ENCODE measurements around the gene RAB30. TPM values are rescaled to one million over a fixed set of nuclear protein-coding genes. Genes with fewer than 3 reads are reported as not detected.

RAB30 gene
- total RNA-seq, 1 donor from 2014 or later = 10.8 TPM

DNA sequence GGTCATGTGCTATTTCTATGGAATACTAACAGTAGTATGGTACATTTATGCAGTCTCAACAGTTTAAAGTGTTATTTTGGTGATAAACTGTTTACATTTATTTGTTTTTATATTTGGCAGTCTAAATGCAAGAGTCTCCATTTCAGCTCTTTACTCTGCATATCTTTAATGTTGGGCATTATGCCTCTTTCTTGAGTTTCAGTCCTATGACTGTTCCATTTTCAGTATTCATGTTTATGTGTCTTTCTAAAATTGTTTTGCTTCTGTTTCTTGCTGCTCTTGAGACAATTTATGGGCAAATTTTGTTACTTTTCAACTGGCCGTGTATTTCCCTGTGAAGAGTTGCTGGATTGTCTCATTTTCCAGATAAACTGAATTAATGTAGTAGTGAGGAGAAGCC is 6.6 kb upstream of the RAB30 start:
- DNase-seq (ENCODE audit: extremely low spot score in 2 of 2) = no peak
- peaks cover 9% of the 10 kb centered on the region for H3K4me1 ChIP-seq
- no peak overlapping the region for H3K27ac ChIP-seq
- intact Hi-C loops (cut with DNase I) = no loop called here
- no peak for TF ChIP-seq POLR2A (IDR thresholded peaks at IDR 0.05)
- no peaks in the 10 kb centered on the region for H3K9me3 ChIP-seq
- H3K27me3 ChIP-seq = no peaks in the 10 kb centered on the region
- H3K36me3 ChIP-seq = no peaks in the 10 kb centered on the region
- H3K4me3 ChIP-seq = no peak overlapping the region

DNA sequence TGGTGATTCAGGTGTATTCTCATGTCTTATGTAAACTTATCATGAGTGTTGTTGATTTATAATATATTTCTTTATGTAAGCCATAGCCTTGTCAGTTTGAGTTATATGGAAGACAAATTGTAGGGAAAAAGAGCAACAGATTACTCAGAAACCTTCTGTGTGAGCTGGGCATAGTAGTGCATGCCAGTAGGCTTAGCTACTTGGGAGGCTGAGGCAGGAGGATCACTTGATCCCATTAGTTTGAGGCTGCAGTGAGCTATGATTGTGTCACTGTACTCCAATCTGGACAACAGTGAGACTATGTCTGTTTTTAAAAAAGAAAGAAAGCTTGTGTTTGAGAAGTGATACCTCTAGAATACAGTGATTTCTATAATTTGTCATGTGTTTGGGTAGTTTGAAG is 2.2 kb upstream of the RAB30 start:
- no peak for TF ChIP-seq POLR2A (IDR thresholded peaks at IDR 0.05)
- TF ChIP-seq, protein P1, sequence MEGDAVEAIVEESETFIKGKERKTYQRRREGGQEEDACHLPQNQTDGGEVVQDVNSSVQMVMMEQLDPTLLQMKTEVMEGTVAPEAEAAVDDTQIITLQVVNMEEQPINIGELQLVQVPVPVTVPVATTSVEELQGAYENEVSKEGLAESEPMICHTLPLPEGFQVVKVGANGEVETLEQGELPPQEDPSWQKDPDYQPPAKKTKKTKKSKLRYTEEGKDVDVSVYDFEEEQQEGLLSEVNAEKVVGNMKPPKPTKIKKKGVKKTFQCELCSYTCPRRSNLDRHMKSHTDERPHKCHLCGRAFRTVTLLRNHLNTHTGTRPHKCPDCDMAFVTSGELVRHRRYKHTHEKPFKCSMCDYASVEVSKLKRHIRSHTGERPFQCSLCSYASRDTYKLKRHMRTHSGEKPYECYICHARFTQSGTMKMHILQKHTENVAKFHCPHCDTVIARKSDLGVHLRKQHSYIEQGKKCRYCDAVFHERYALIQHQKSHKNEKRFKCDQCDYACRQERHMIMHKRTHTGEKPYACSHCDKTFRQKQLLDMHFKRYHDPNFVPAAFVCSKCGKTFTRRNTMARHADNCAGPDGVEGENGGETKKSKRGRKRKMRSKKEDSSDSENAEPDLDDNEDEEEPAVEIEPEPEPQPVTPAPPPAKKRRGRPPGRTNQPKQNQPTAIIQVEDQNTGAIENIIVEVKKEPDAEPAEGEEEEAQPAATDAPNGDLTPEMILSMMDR (IDR thresholded peaks at IDR 0.05) = no peak
- no peak for TF ChIP-seq POLR2AphosphoS5 (IDR thresholded peaks at IDR 0.05; ENCODE audit: insufficient read depth in 1 of 2, low read depth in 1 of 2)
- Histone ChIP-seq H3K4me3 (no peak overlapping the region), H3K27me3 (no peaks in the 10 kb centered on the region), H3K4me1 (peaks cover 35% of the 10 kb centered on the region), H3K36me3 (no peaks in the 10 kb centered on the region), H3K9me3 (no peaks in the 10 kb centered on the region), H3K27ac (no peak overlapping the region)
- no peak for DNase-seq (ENCODE audit: extremely low spot score in 2 of 2)
- intact Hi-C loops (cut with DNase I) = no loop called here

DNA sequence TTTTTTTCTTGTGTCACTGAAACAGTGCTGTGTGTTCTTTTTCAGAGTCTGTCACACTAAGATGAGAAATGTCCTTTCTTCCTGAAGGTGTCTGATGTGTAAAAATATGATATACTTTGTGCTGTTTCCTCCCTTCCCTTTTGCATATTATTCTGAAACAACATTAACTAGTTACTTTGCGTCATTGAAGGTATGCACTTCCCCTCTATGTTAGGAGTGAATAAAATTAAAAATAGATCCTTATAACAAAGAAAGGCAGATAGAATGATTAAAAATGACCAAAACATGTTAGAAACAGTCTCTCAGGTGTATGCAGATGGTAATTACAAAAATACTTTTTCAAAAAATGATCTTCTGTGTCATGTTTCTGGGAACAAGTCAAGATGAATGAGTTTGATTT is 1.6 kb upstream of the RAB30 start:
- Histone ChIP-seq H3K4me3 (peak overlapping the region; percentile 86 to 88), H3K36me3 (no peaks in the 10 kb centered on the region), H3K27ac (no peak overlapping the region), H3K27me3 (no peaks in the 10 kb centered on the region), H3K4me1 (peaks cover 41% of the 10 kb centered on the region), H3K9me3 (no peaks in the 10 kb centered on the region)
- intact Hi-C loops (cut with DNase I) = no loop called here
- TF ChIP-seq, protein P1 (IDR thresholded peaks at IDR 0.05) = no peak
- TF ChIP-seq POLR2A (IDR thresholded peaks at IDR 0.05) = no peak
- TF ChIP-seq POLR2AphosphoS5 (IDR thresholded peaks at IDR 0.05; ENCODE audit: insufficient read depth in 1 of 2, low read depth in 1 of 2) = no peak
- no peak for DNase-seq (ENCODE audit: extremely low spot score in 2 of 2)

DNA sequence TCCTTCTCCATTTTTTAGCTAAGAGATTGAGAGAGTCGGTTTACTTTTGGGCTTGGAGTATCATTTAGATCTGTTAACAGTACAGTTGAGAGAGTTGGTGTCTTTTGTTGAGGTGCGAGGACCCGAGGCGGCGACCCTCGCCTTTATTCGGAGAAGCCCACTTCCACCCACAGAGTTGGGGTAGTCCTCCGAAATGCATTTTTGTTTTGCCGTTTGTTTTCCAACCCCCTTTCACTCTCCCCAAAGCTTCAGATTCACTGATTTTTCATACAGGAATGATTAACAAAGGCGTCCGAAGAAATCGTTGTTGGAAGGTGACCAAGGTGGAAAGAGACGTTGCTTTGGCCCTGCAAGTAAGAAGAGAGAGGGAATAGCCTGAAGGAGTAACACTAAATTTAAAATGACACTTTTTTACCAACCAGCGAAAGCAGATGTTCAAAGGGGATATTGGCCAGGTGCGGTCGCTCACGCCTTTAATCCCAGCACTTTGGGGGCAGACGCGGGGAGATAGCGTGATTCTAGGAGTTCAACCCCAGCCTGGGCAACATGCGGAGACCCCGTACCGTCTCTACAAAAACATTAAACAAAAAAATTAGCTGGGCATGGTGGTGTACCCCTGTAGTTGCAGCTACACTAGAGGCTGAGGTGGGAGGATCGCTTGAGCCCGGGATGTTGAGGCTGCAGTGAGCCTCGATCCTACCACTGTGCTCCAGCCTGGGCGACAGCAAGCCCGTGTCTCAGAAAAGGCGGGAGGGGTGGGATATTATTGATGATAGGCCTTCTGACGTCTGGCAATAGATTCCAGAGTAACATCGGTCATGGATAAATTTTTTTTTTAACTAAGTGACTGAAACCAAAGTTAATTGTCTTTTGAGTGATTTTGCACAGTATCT is 899 bp upstream of the RAB30 start:
- H3K4me3 ChIP-seq = peak overlapping the region; percentile 86 to 88
- H3K4me1 ChIP-seq = peaks cover 42% of the 10 kb centered on the region
- no peaks in the 10 kb centered on the region for H3K27me3 ChIP-seq
- H3K9me3 ChIP-seq = no peaks in the 10 kb centered on the region
- H3K27ac ChIP-seq = peak overlapping the region; percentile 93
- H3K36me3 ChIP-seq = no peaks in the 10 kb centered on the region
- DNase-seq (ENCODE audit: extremely low spot score in 2 of 2) = no peak
- TF ChIP-seq POLR2A (IDR thresholded peaks at IDR 0.05) (no peak), POLR2AphosphoS5 (IDR thresholded peaks at IDR 0.05; ENCODE audit: insufficient read depth in 1 of 2, low read depth in 1 of 2) (no peak)
- TF ChIP-seq, protein P1 (IDR thresholded peaks at IDR 0.05) = no peak
- intact Hi-C loops (cut with DNase I) = no loop called here

DNA sequence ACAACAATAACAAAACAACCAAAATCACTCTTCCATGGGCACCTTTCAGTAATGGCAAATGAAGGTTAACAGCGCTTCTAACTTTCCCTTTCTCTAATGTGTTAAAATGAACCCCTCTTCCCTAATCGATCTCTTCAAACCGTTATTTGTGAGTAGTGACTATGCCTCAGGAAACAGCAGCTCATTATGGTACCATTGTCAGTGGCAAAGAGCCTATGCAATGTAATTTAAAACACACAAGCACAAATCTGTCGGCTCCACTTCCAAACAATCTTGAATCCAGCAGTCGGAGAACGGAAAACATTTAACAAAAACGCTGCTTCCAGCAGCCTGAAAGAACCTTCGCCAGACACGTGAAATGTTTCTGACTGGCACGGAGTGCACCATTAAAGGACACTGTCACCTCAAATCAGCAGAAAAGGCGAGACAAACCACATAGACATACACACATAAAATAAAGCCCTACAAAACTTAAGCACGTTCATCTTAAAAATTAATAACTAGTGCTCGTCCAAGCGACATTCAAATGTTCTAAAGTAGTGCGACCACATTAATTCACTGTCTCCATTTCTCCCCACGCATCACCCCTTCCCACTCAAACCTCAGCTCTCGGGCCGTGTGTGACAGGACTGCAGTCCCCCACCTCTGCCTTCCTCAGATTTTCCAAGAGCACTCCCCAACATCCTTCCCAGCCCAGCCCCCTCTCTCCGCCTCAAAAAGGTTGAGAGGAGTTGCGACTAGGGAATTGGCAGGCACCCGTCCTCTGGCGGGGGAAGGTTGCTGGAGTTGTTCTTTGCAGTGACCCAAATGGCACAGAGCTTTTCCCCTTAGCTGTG is 748 bp downstream of the RAB30 start:
- Histone ChIP-seq H3K4me1 (peaks cover 42% of the 10 kb centered on the region), H3K9me3 (no peaks in the 10 kb centered on the region), H3K27ac (peak overlapping the region; percentile 93), H3K36me3 (no peaks in the 10 kb centered on the region), H3K27me3 (no peaks in the 10 kb centered on the region), H3K4me3 (peak overlapping the region; percentile 86 to 88)
- TF ChIP-seq POLR2A (IDR thresholded peaks at IDR 0.05) (no peak), POLR2AphosphoS5 (IDR thresholded peaks at IDR 0.05; ENCODE audit: insufficient read depth in 1 of 2, low read depth in 1 of 2) (no peak)
- TF ChIP-seq, protein P1 (IDR thresholded peaks at IDR 0.05) = no peak
- peak in 1 of 2 donors; percentile 94 for DNase-seq (ENCODE audit: extremely low spot score in 2 of 2)
- intact Hi-C loops (cut with DNase I) = loop anchor here (2.0 kb wide), 1 partner anchor 86 kb away; the partner anchor contains the start of gene PCF11
